K562 (cell line): ENCODE measurements around the gene SMAP2. TPM values are rescaled to one million over a fixed set of nuclear protein-coding genes. Genes with fewer than 3 reads are reported as not detected.
A peak's percentile ranks its signal among the peaks of the same experiment; 100 is the strongest.

Source experiments
- CBFB ChIP-seq: sonication (generic); formaldehyde crosslinking; IDR thresholded peaks from 2 replicates; pipeline ENCODE4 v1.4.0; 2020; ENCODE audit warnings: mild to moderate bottlenecking, missing genetic modification reagents
- CEBPB ChIP-seq: fragments of 450-650 bp; IDR thresholded peaks from 2 replicates; pipeline ENCODE4 v1.6.1; 2016; ENCODE audit warnings: missing genetic modification characterization, missing compliant biosample characterization
- DNMT1 ChIP-seq: fragments of 450-650 bp; IDR thresholded peaks from 2 replicates; pipeline ENCODE4 v1.6.1; 2016; ENCODE audit warnings: antibody characterized with exemption, mild to moderate bottlenecking
- ERF ChIP-seq: fragments of 450-650 bp; formaldehyde crosslinking; IDR thresholded peaks from 2 replicates; pipeline ENCODE4 v1.4.0; 2020; ENCODE audit warnings: mild to moderate bottlenecking, mixed read lengths
- HDAC3 ChIP-seq: fragments of 450-650 bp; IDR thresholded peaks from 2 replicates; pipeline ENCODE4 v1.6.1; 2018; ENCODE audit warnings: borderline replicate concordance, mild to moderate bottlenecking, moderate library complexity; ENCODE audit not compliant: partially characterized antibody
- MBD2 ChIP-seq: sonication (generic); IDR thresholded peaks from 2 replicates; pipeline ENCODE4 v1.6.1; 2016; ENCODE audit warnings: low read depth, borderline replicate concordance
- MCM2 ChIP-seq: fragments of 450-650 bp; IDR thresholded peaks from 2 replicates; pipeline ENCODE4 v1.6.1; 2017; ENCODE audit warnings: low read depth, mild to moderate bottlenecking
- MYNN ChIP-seq, 2 experiments: sonication (generic); formaldehyde crosslinking in 1 of 2; IDR thresholded peaks; 2 replicates each; pipeline versions ENCODE4 v1.5.0 to v1.6.1; 2016 to 2020; ENCODE audit warnings: antibody characterized with exemption in 1 of 2, missing genetic modification reagents in 1 of 2
- NR2C1 ChIP-seq, 2 experiments: fragments of 450-650 bp; IDR thresholded peaks; 2 replicates each; pipeline ENCODE4 v1.6.1; 2017; ENCODE audit warnings: mild to moderate bottlenecking in 2 of 2, antibody characterized with exemption in 1 of 2, inconsistent platforms in 1 of 2, missing compliant biosample characterization in 1 of 2, missing genetic modification characterization in 1 of 2
- NR2F6 ChIP-seq: fragments of 450-650 bp; formaldehyde crosslinking; IDR thresholded peaks from 2 replicates; pipeline ENCODE4 v1.4.0; 2020; ENCODE audit warnings: mild to moderate bottlenecking
- SOX6 ChIP-seq: fragments of 450-650 bp; IDR thresholded peaks from 2 replicates; pipeline ENCODE4 v1.6.1; 2014; ENCODE audit warnings: mild to moderate bottlenecking
- STAT5A ChIP-seq: IDR thresholded peaks from 2 replicates; pipeline ENCODE4 v1.6.1; 2012; ENCODE audit warnings: low read length, inconsistent platforms, borderline replicate concordance
- TCFL5 ChIP-seq: fragments of 250-450 bp; sonication (Bioruptor Pico); conservative IDR thresholded peaks from 2 replicates; pipeline ENCODE4 v1.6.1; 2021; ENCODE audit warnings: mild to moderate bottlenecking, moderate library complexity, matching md5 sums
- TGIF2 ChIP-seq: sonication (generic); formaldehyde crosslinking; IDR thresholded peaks from 2 replicates; pipeline ENCODE4 v1.8.1; 2022; ENCODE audit warnings: mild to moderate bottlenecking, missing genetic modification reagents, moderate library complexity
- ZFP36 ChIP-seq: fragments of 150-350 bp; IDR thresholded peaks from 2 replicates; pipeline ENCODE4 v1.6.1; 2018; ENCODE audit warnings: low read length, low read depth; ENCODE audit not compliant: partially characterized antibody
- ZNF165 ChIP-seq: fragments of 250-450 bp; sonication (Bioruptor Pico); IDR thresholded peaks from 2 replicates; pipeline ENCODE4 v1.4.0; 2020; ENCODE audit warnings: borderline replicate concordance
- ZNF175 ChIP-seq: fragments of 200-800 bp; sonication (Bioruptor generic); IDR thresholded peaks from 2 replicates; pipeline ENCODE4 v1.6.1; 2016; ENCODE audit warnings: low read depth, mild to moderate bottlenecking, missing genetic modification characterization, missing compliant biosample characterization
- ZNF232 ChIP-seq: sonication (generic); formaldehyde crosslinking; IDR thresholded peaks from 2 replicates; pipeline ENCODE4 v1.8.0; 2022; ENCODE audit warnings: mild to moderate bottlenecking, missing genetic modification reagents
- ZNF311 ChIP-seq: fragments of 250-450 bp; sonication (Bioruptor Pico); IDR thresholded peaks from 2 replicates; pipeline ENCODE4 v1.4.0; 2020; ENCODE audit warnings: mild to moderate bottlenecking, moderate library complexity
- ZSCAN32 ChIP-seq: fragments of 450-650 bp; formaldehyde crosslinking; IDR thresholded peaks from 2 replicates; pipeline ENCODE4 v1.4.0; 2020; ENCODE audit warnings: mild to moderate bottlenecking, moderate library complexity
- polyA plus RNA-seq, 8 experiments: library from polyadenylated mRNA; depleted of rRNA in 4 of 8; stranded (reverse) in 5 of 8; unstranded in 3 of 8; fragments of >200 nt; fragmentation: Nextera tagmentation in 2 of 8; fragmentation: Illumina TruSeq in 1 of 8; extraction: Ambion mirVana in 2 of 8; extraction: Trizol in 1 of 8; gene quantifications; 2 replicates each; pipeline versions ENCODE4 v1.2.1 to v1.2.3, GENCODE V29; 2011 to 2014; ENCODE audit warnings: inconsistent platforms in 1 of 8, missing spikeins in 1 of 8
- total RNA-seq, 7 experiments: library from RNA; depleted of rRNA in 6 of 7; stranded (reverse); fragments of >200 nt in 6 of 7; fragmentation: Illumina TruSeq in 2 of 7; extraction: Trizol in 2 of 7; gene quantifications; 2 replicates each; pipeline versions ENCODE4 v1.2.1 to v1.2.3, GENCODE V29; 2011 to 2021; ENCODE audit warnings: low replicate concordance in 1 of 7
- TF ChIP-seq, protein P1 (sequence below): fragments of 200-800 bp; sonication (Bioruptor generic); IDR thresholded peaks from 2 replicates; pipeline ENCODE4 v1.6.1; 2017; ENCODE audit warnings: missing genetic modification characterization, missing compliant biosample characterization
- TF ChIP-seq, protein P2 (sequence below): fragments of 450-650 bp; formaldehyde crosslinking; conservative IDR thresholded peaks from 2 replicates; pipeline ENCODE4 v1.4.0; 2022; ENCODE audit warnings: mild to moderate bottlenecking, missing genetic modification characterization
- TF ChIP-seq, protein P3 (sequence below), 3 experiments: IDR thresholded peaks in 2 of 3; conservative IDR thresholded peaks in 1 of 3; 2 replicates each; pipeline ENCODE4 v1.5.1; 2011 to 2012; ENCODE audit warnings: low read length in 3 of 3, mild to moderate bottlenecking in 3 of 3, control low read depth in 2 of 3, improper control_type of control experiment in 1 of 3, inconsistent platforms in 1 of 3, low read depth in 1 of 3, mixed read lengths in 1 of 3, moderate library complexity in 1 of 3; ENCODE audit not compliant: insufficient read depth in 2 of 3

SMAP2 gene
- total and polyA plus RNA-seq, 9 of the 15 experiments (the other 6 are each of a cell fraction or from before 2014, with no cell fraction given): 38.7 to 212 (median 94.1) TPM

DNA sequence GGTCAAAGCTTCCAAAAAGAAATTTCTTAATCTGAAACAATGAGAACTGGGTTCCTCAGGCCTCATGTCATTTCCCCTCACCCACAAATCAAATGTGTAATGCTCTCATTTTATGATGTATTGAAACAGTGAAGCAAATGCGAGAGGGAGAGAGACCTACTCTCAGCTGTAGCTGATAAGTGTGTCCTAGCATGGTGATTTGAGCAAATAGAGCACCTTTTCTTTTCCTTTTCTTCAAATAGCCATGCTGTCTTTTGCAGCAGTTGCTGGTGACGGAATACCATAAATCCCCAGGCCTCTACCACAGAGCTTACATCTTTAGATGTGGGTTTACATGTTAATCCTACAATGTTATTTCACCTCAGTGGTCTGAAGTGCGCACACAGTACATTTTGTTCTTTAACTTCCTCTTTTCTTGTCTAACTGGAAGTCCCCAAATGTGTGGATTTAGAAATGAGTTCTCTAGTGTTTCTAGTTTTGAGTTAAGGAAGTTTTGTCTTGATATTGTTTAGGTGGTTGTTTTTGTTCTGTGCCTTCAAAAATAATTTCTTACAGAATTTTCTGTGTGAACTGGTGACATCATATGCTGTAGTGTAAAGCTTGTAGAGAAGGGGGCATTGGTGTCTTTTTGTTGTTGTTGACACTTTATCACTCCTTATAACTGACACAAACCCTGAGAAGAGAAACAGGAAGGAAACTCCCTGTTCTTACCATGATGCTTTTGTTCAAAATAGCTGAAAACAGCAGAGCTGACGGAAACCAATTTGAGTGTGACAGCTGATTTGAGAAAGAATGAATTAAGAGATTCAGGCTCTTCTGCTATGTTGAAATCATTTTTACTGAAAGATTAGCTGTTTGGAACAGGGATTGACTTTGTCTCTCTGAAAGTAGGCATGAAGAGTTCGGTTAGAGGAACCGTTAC, 12.2 kb downstream of the SMAP2 start (continued):
- TF ChIP-seq ZNF165 (CRISPR knock-in tag) (no peak), ZFP36 (no peak), STAT5A (no peak), DNMT1 (no peak), NR2C1 (IDR thresholded peaks at IDR 0.05) (no peak), NR2C1 (tag; IDR thresholded peaks at IDR 0.05) (no peak), ERF (no peak), CBFB (CRISPR knock-in tag) (no peak), MCM2 (no peak), TGIF2 (CRISPR knock-in tag) (no peak), ZNF175 (CRISPR knock-in tag) (peak; percentile 41; the same call in 1 of the 2 replicates), TCFL5 (CRISPR knock-in tag) (no peak), MYNN (IDR thresholded peaks at IDR 0.05) (no peak), MYNN (CRISPR knock-in tag; IDR thresholded peaks at IDR 0.05) (no peak), NR2F6 (CRISPR knock-in tag) (no peak), SOX6 (peak; percentile 69; the same call in 1 of the 2 replicates), ZNF232 (CRISPR knock-in tag) (no peak), MBD2 (no peak), HDAC3 (peak; percentile 25), CEBPB (peak; percentile 68; the same call in 1 of the 2 replicates), ZNF311 (CRISPR knock-in tag) (no peak), ZSCAN32 (CRISPR knock-in tag) (no peak)
- TF ChIP-seq, protein P1, sequence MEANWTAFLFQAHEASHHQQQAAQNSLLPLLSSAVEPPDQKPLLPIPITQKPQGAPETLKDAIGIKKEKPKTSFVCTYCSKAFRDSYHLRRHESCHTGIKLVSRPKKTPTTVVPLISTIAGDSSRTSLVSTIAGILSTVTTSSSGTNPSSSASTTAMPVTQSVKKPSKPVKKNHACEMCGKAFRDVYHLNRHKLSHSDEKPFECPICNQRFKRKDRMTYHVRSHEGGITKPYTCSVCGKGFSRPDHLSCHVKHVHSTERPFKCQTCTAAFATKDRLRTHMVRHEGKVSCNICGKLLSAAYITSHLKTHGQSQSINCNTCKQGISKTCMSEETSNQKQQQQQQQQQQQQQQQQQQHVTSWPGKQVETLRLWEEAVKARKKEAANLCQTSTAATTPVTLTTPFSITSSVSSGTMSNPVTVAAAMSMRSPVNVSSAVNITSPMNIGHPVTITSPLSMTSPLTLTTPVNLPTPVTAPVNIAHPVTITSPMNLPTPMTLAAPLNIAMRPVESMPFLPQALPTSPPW: no peak
- TF ChIP-seq, protein P2, sequence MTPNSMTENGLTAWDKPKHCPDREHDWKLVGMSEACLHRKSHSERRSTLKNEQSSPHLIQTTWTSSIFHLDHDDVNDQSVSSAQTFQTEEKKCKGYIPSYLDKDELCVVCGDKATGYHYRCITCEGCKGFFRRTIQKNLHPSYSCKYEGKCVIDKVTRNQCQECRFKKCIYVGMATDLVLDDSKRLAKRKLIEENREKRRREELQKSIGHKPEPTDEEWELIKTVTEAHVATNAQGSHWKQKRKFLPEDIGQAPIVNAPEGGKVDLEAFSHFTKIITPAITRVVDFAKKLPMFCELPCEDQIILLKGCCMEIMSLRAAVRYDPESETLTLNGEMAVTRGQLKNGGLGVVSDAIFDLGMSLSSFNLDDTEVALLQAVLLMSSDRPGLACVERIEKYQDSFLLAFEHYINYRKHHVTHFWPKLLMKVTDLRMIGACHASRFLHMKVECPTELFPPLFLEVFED: no peak
- TF ChIP-seq, protein P3, sequence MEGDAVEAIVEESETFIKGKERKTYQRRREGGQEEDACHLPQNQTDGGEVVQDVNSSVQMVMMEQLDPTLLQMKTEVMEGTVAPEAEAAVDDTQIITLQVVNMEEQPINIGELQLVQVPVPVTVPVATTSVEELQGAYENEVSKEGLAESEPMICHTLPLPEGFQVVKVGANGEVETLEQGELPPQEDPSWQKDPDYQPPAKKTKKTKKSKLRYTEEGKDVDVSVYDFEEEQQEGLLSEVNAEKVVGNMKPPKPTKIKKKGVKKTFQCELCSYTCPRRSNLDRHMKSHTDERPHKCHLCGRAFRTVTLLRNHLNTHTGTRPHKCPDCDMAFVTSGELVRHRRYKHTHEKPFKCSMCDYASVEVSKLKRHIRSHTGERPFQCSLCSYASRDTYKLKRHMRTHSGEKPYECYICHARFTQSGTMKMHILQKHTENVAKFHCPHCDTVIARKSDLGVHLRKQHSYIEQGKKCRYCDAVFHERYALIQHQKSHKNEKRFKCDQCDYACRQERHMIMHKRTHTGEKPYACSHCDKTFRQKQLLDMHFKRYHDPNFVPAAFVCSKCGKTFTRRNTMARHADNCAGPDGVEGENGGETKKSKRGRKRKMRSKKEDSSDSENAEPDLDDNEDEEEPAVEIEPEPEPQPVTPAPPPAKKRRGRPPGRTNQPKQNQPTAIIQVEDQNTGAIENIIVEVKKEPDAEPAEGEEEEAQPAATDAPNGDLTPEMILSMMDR (IDR thresholded peaks at IDR 0.05 in 2 of 3, conservative IDR thresholded peaks at IDR 0.05 in 1 of 3; ENCODE audit: insufficient read depth in 2 of 3, low read depth in 1 of 3, low read length in 3 of 3): no peak
